Osteoblast (primary cell): Measurements from ENCODE around the gene CNFN. TPM values are rescaled to one million over a fixed set of nuclear protein-coding genes. Genes with fewer than 3 reads are reported as not detected.
A peak's percentile ranks its signal among the peaks of the same experiment; 100 is the strongest.

ENCODE experiments used
- DNase-seq: peaks from one replicate; pipeline ENCODE4 v3.0.0; 2011; ENCODE audit warnings: low spot score, mixed read lengths; ENCODE audit not compliant: insufficient read length; ENCODE audit errors: missing footprints
- H2AFZ ChIP-seq: 2 replicates; pipeline ENCODE4 v1.6.0; 2011; ENCODE audit warnings: mild to moderate bottlenecking, low read length
- H3K27ac ChIP-seq: 2 replicates; pipeline ENCODE4 v1.5.1; 2011; ENCODE audit warnings: mild to moderate bottlenecking, low read depth, low read length, moderate library complexity
- H3K27me3 ChIP-seq: 2 replicates; pipeline ENCODE4 v1.6.0; 2012; ENCODE audit warnings: mild to moderate bottlenecking, control low read depth, inconsistent platforms, low read length, moderate library complexity; ENCODE audit not compliant: insufficient read depth
- H3K36me3 ChIP-seq: 2 replicates; pipeline ENCODE4 v1.5.1; 2011; ENCODE audit warnings: mild to moderate bottlenecking, low read length, control low read depth, moderate library complexity; ENCODE audit not compliant: insufficient read depth
- H3K4me1 ChIP-seq: 2 replicates; pipeline ENCODE4 v1.5.1; 2011; ENCODE audit warnings: mild to moderate bottlenecking, low read length, control low read depth, moderate library complexity; ENCODE audit not compliant: insufficient read depth
- H3K4me2 ChIP-seq: 2 replicates; pipeline ENCODE4 v1.6.0; 2011; ENCODE audit warnings: mild to moderate bottlenecking, low read length; ENCODE audit not compliant: insufficient read depth
- H3K4me3 ChIP-seq: fragments of 200-600 bp; sonication (generic); 3 replicates; pipeline ENCODE4 v1.5.1; 2012; ENCODE audit warnings: mild to moderate bottlenecking, low read length, inconsistent platforms; ENCODE audit not compliant: insufficient read depth
- H3K79me2 ChIP-seq: 2 replicates; pipeline ENCODE4 v1.6.0; 2012; ENCODE audit warnings: mild to moderate bottlenecking, low read length, control low read depth, inconsistent platforms; ENCODE audit not compliant: insufficient read depth
- H3K9me3 ChIP-seq: 2 replicates; pipeline ENCODE4 v1.5.1; 2011; ENCODE audit warnings: low read depth, low read length, control low read depth
- H4K20me1 ChIP-seq: 2 replicates; pipeline ENCODE4 v1.6.0; 2012; ENCODE audit warnings: mild to moderate bottlenecking, low read length, control low read depth; ENCODE audit not compliant: insufficient read depth
- CTCF ChIP-seq: IDR thresholded peaks from 2 replicates; pipeline ENCODE4 v1.5.1; 2011; ENCODE audit warnings: mild to moderate bottlenecking, low read depth, low read length, moderate library complexity; ENCODE audit errors: extremely low read depth
- total RNA-seq: library from RNA; depleted of rRNA; stranded (reverse); fragments of >200 nt; gene quantifications from 2 replicates; pipeline ENCODE4 v1.2.3, GENCODE V29; 2012

CNFN gene
- total RNA-seq, 1 donor, result not detected

DNA sequence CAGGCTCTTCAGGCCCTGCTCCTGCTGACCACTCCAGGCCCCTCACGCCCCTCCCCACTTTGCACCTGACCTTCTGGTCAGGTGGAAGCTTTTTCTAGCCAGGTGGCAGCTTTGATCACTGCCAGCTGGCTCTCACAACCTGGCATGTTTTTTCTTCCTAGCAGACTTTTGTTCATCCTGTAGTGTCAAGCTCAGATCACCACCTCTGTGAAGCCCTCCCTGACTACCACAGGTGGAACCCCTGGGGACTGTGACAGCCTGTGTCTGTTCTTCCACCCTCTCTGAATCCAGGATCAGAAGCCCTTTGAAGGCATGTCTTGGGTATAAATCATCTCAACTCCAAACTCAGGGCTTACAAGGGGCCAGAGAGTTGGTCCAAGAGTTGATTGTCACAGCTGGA is 10.3 kb upstream of the CNFN start:
- Histone ChIP-seq H3K79me2 (peaks cover 7% of the 10 kb centered on the region), H2AFZ (no peak overlapping the region), H3K4me2 (no peak overlapping the region), H3K27me3 (no peaks in the 10 kb centered on the region), H3K36me3 (no peaks in the 10 kb centered on the region), H3K9me3 (no peaks in the 10 kb centered on the region), H4K20me1 (peaks cover 5% of the 10 kb centered on the region), H3K4me1 (peaks cover 18% of the 10 kb centered on the region), H3K27ac (no peak overlapping the region), H3K4me3 (no peak overlapping the region)
- peak; percentile 62 for DNase-seq
- TF ChIP-seq CTCF, result no peak

DNA sequence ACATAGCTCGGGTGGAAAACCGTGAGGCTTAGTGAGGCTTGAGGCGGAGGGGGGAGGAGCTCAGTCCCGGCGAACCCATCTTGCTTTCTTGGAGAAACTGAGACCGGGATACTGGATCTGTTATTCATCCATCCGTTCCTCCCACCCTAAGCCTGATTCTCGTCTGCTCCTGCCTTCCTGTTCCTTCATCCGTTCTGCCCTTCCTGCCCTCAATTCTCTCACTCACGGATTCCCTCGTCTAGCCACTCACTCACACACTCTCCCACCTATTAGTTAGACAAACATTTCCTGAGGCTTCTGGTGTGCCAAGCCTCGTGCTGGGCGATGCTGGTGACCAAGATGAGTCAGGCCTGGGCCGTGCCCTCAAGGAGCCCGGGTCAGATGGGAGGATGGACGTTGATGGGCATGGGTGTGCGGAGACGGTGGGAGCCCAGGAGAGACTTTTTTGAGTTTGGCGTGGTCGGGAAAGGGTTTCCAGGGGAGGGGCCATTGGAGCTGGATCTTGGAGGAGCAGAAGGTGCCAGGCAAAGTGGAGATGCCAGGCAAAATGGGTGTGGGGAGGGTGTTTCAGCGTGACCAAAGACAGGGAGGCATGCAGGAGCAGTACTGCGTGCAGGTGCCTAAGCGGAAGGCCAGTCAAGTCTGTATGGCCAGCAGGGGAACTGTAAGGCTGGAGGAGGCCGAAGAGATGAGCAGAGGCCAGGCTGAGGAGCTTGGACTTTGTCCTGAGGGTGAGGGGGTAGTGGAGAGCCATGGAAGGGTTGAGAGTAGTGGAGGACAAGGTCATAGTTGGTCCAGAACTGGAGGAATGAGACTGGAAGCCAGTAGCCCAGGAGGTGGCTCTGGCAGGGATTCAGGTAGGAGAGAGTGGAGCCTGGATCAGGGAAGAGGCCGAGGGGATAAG is 7.4 kb upstream of the CNFN start:
- DNase-seq, result peak; percentile 54
- no peaks in the 10 kb centered on the region for H3K27me3 ChIP-seq
- H4K20me1 ChIP-seq, result peaks cover 5% of the 10 kb centered on the region
- peak overlapping the region; percentile 74 for H3K4me3 ChIP-seq
- peaks cover 18% of the 10 kb centered on the region for H3K4me1 ChIP-seq
- no peak for TF ChIP-seq CTCF
- H3K36me3 ChIP-seq, result no peaks in the 10 kb centered on the region
- peak overlapping the region; percentile 93 for H2AFZ ChIP-seq
- H3K9me3 ChIP-seq, result no peaks in the 10 kb centered on the region
- peak overlapping the region; percentile 98 for H3K4me2 ChIP-seq
- H3K79me2 ChIP-seq, result peaks cover 7% of the 10 kb centered on the region
- H3K27ac ChIP-seq, result peak overlapping the region; percentile 98

DNA sequence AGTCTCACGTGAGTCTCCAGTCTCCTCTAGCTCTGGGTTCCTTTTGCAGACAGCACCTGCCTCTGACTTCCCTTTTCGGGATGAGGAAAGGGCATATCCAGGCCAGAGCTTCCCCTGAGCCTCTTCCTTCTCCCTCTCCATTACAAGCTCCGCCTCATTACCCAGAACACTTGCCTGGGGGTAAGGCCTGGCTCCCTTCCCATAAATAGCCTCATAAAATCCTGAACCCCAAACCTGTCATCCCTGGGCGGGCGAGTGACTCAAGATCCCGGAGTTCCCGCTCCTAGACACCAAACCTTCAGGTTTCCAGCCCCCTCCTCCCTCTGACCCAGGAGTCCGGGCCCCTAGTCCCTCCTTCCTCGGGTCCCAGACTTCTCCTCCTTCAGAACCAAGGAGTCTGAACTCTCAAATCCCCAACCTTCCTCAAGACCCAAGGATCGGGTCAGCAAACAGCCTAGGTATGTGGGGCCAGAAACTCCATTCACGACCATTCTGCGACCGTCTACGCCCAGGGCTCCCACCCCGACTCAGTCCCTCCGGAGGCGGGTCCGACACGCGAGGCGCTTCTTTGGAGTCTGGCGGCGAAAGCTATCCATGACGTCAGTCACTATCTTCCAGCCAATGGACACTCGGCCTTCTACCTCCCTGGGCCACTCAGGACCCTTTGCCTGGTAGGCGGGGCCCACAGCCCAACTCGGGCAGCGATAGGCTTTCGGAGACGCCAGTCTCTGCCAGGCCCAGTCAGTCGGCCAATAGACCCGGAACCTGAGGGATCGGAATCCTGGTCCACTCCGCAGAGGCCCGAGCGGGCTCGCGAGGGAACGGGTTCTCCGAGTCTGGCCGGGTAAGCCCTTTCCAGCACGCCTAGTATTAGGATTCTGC is 6.5 kb upstream of the CNFN start:
- Histone ChIP-seq H2AFZ (peak overlapping the region; percentile 95), H4K20me1 (peaks cover 5% of the 10 kb centered on the region), H3K27ac (peak overlapping the region; percentile 98), H3K4me2 (peak overlapping the region; percentile 98), H3K9me3 (no peaks in the 10 kb centered on the region), H3K4me1 (peaks cover 18% of the 10 kb centered on the region), H3K27me3 (no peaks in the 10 kb centered on the region), H3K36me3 (no peaks in the 10 kb centered on the region), H3K79me2 (peaks cover 7% of the 10 kb centered on the region), H3K4me3 (peak overlapping the region; percentile 74)
- peak; percentile 100 for DNase-seq
- TF ChIP-seq CTCF, result no peak
